Measurements from ENCODE around the gene HLCS.

DNA sequence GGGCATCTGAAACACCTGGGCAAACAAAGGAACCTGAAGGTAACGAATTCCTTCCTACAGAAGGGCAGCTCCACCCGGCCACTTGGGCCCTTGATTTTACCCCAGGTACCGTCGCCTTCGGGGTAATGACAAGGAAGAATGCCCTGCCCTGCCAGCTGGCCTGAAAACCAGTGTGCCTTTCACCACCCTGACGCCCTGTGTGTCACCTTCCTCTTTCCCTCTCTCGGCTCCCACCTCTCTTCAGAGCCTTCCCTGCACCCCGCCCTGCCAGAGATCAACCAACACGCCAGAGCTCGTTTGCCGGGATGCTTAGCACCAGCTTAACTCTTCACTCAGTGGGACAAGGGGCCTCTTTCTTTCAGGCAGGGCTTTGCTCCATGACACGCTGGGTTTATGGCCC, 181.5 kb downstream of the HLCS start:
- TF ChIP-seq CTCF (IDR thresholded peaks at IDR 0.05), result no peak
- TF ChIP-seq POLR2A (IDR thresholded peaks at IDR 0.05), result no peak
